ENCODE measurements around the gene NR1I3.

- TF ChIP-seq SP1 (IDR thresholded peaks at IDR 0.05): no peak
- TF ChIP-seq SUZ12 (IDR thresholded peaks at IDR 0.05): no peak
- TF ChIP-seq FOXK2 (IDR thresholded peaks at IDR 0.05): no peak
- TF ChIP-seq FOXA1 (IDR thresholded peaks at IDR 0.05): no peak
- TF ChIP-seq TARDBP (IDR thresholded peaks at IDR 0.05): no peak
- TF ChIP-seq BHLHE40 (IDR thresholded peaks at IDR 0.05; ENCODE audit: borderline replicate concordance): no peak
- no peak for TF ChIP-seq L3MBTL2 (conservative IDR thresholded peaks at IDR 0.05)
Measured at GRCh38 chr1:161223805-161224694, 14.0 kb downstream of the NR1I3 start.

Data from HEK293T (cell line).